ENCODE results near the gene FBXO28. TPM values are rescaled to one million over a fixed set of nuclear protein-coding genes. Genes with fewer than 3 reads are reported as not detected.

The FBXO28 gene
- total RNA-seq, 2 donors from 2014 or later = 20.7 to 41.9 TPM

GRCh38 chr1:224107282-224107625, 6.7 kb upstream of the FBXO28 start:
- TF ChIP-seq CTCF (IDR thresholded peaks at IDR 0.05) = no peak
- Histone ChIP-seq H3K4me3 (no peak overlapping the region), H3K27me3 (replicated peaks; ENCODE audit: insufficient read depth) (no peaks in the 10 kb centered on the region), H3K4me1 (ENCODE audit: control insufficient read depth in 1 of 2, low read depth in 2 of 2) (no peaks in the 10 kb centered on the region), H3K36me3 (no peaks in the 10 kb centered on the region), H3K9me3 (no peaks in the 10 kb centered on the region), H3K27ac (no peak overlapping the region)
- DNase-seq (ENCODE audit: low spot score) (no peak), ATAC-seq (ENCODE audit: insufficient number of reproducible peaks, low FRiP score, low read depth) (no peak)

DNA sequence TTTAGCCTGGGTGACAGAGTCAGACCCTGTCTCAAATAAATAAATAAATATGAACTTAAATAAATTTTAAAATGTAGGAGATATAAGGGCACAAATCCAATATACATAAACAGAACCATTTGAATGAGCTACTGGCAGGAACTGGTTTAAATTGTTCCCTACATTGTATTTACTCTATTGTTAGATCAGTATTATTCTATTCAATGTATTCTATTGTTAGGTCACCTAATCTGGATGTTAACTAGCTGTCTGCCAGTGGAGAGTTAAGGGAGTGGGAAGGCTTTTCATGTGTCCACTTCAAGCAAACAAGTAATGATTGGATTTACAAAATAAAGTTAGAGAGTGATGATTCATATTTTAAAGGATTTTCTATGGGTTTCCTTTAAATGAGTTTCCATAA, 4.9 kb upstream of the FBXO28 start:
- DNase-seq (ENCODE audit: low spot score) = no peak
- no peaks in the 10 kb centered on the region for H3K4me1 ChIP-seq (ENCODE audit: control insufficient read depth in 1 of 2, low read depth in 2 of 2)
- no peaks in the 10 kb centered on the region for H3K9me3 ChIP-seq
- TF ChIP-seq CTCF (IDR thresholded peaks at IDR 0.05) = no peak
- no peaks in the 10 kb centered on the region for H3K27me3 ChIP-seq (replicated peaks; ENCODE audit: insufficient read depth)
- H3K27ac ChIP-seq = no peak overlapping the region
- no peak for ATAC-seq (ENCODE audit: insufficient number of reproducible peaks, low FRiP score, low read depth)
- no peak overlapping the region for H3K4me3 ChIP-seq
- H3K36me3 ChIP-seq = no peaks in the 10 kb centered on the region

DNA sequence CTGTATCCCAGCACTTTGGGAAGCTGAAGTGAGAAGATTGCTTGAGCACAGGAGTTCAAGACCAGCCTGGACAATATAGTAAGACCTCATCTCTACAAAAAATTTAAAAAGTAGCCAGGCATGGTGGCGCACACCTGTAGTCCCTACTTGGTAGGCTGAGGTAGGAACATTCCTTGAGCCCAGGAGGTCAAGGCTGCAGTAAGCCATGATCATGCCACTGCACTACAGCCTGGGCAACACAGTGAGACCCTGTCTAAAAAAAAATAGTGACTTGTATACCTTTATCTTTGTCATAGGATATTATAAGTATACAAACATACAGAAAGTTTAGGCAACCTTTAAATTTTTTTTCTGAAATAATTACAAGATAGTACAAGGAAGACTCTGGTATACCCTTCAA, 3.9 kb upstream of the FBXO28 start:
- H3K36me3 ChIP-seq = no peaks in the 10 kb centered on the region
- H3K27ac ChIP-seq = no peak overlapping the region
- no peak for DNase-seq (ENCODE audit: low spot score)
- H3K9me3 ChIP-seq = no peaks in the 10 kb centered on the region
- no peak for TF ChIP-seq CTCF (IDR thresholded peaks at IDR 0.05)
- ATAC-seq (ENCODE audit: insufficient number of reproducible peaks, low FRiP score, low read depth) = no peak
- no peaks in the 10 kb centered on the region for H3K27me3 ChIP-seq (replicated peaks; ENCODE audit: insufficient read depth)
- peaks cover under 1 to 4% of the 10 kb centered on the region in 2 donors for H3K4me1 ChIP-seq (ENCODE audit: control insufficient read depth in 1 of 2, low read depth in 2 of 2)
- H3K4me3 ChIP-seq = no peak overlapping the region

DNA sequence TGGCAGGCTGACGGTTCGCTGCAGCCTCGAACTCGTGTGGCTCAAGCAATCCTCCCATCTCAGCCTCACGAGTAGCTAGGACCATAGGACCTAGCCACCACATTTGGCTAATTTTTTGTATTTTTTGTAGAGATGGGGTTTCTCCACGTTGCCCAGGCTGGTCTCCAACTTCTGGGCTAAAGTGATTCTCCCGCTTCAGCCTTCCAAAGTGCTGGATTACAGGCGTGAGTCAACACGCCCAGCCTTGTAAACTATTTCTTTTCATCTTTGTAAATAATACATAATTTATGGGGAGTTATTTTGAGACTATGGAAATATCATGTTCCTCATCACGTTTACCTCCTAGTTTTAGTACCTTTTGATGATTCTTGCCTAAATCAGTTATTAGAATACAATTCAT, 906 bp upstream of the FBXO28 start:
- ATAC-seq (ENCODE audit: insufficient number of reproducible peaks, low FRiP score, low read depth) = no peak
- peak overlapping the region; percentile 84 for H3K4me3 ChIP-seq
- TF ChIP-seq CTCF (IDR thresholded peaks at IDR 0.05) = no peak

GRCh38 chr1:224113545-224113917, 380 bp upstream of the FBXO28 start:
- DNase-seq (ENCODE audit: low spot score) = no peak
- no peaks in the 10 kb centered on the region for H3K9me3 ChIP-seq
- H3K27me3 ChIP-seq (replicated peaks; ENCODE audit: insufficient read depth) = no peaks in the 10 kb centered on the region
- H3K4me1 ChIP-seq (ENCODE audit: control insufficient read depth in 1 of 2, low read depth in 2 of 2) = peaks cover 14 to 23% of the 10 kb centered on the region in 2 donors
- H3K4me3 ChIP-seq = peak overlapping the region; percentile 84
- TF ChIP-seq CTCF (IDR thresholded peaks at IDR 0.05) = no peak
- ATAC-seq (ENCODE audit: insufficient number of reproducible peaks, low FRiP score, low read depth) = no peak
- H3K27ac ChIP-seq = peak overlapping the region; percentile 82 to 91
- no peaks in the 10 kb centered on the region for H3K36me3 ChIP-seq

More for the DNA sequence above, 906 bp upstream of the FBXO28 start:
- H3K4me1 ChIP-seq (ENCODE audit: control insufficient read depth in 1 of 2, low read depth in 2 of 2) = peaks cover 14 to 23% of the 10 kb centered on the region in 2 donors
- H3K9me3 ChIP-seq = no peaks in the 10 kb centered on the region
- H3K27me3 ChIP-seq (replicated peaks; ENCODE audit: insufficient read depth) = no peaks in the 10 kb centered on the region
- DNase-seq (ENCODE audit: low spot score) = no peak
- H3K27ac ChIP-seq = no peak overlapping the region
- no peaks in the 10 kb centered on the region for H3K36me3 ChIP-seq

All from thoracic aorta (tissue), 2 donors.